ENCODE measurements around the gene MICAL2. TPM values are rescaled to one million over a fixed set of nuclear protein-coding genes. Genes with fewer than 3 reads are reported as not detected.

The MICAL2 gene
- total RNA-seq, 1 donor from 2014 or later, result 31.1 TPM

- no peak for DNase-seq (ENCODE audit: low spot score)
These were observed 110.7 kb downstream of the MICAL2 start for GRCh38 chr11:12221051-12221535.

DNA sequence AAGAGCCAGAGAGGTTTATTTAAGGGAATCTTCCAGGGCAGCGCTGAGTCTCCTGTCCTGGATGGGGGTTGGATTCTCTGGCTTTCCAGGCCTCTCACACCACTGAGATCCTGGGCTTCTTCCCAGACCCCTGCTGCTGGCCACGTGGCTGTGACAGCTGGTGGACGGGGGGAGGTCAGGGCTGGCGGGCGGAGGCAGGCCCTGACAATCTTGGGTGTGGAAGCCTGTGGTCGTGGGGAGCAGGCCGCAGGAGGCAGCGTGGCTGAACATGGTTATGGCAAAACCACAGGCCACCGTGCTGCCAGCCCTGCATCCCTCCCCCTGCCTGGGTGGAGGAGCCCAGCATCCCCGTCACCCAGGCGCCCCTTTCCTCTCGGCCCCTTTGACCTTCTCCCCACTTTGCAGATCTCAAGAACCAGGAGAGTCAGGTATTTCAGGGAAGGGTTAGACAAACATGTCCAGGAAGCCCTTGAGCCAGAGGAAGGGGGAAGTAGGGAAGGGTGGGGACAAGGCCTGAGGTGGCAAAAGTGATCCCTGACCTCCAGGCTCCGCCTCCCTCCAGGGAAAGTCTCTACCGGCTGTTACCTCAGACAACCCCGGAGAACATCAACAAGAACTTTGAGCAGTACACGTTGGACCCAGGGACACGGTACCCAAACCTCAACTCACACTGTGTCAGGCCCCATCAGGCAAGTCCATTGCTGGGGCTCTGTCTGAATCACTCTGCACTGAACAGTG, 111.8 kb downstream of the MICAL2 start:
- DNase-seq (ENCODE audit: low spot score), result no peak

- no peak for DNase-seq (ENCODE audit: low spot score)
These were observed 113.6 kb downstream of the MICAL2 start for GRCh38 chr11:12223771-12224536.

DNA sequence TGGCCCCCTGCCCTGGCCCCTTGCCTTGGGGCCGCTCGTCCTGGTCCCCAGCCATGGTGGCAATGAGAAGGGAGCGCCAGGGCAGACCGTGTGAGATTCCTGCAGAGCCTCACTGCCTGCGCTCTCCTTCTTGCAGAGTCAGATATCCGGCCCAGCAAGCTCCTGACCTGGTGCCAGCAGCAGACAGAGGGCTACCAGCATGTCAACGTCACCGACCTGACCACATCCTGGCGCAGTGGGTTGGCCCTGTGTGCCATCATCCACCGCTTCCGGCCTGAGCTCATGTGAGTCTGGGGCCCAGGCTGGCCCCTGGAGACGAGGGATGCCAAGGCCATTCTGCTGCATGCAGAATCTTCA, 114.1 kb downstream of the MICAL2 start:
- DNase-seq (ENCODE audit: low spot score), result no peak

- DNase-seq (ENCODE audit: low spot score), result no peak
These were observed 114.8 kb downstream of the MICAL2 start for GRCh38 chr11:12225046-12225739.

GRCh38 chr11:12226093-12226492, 115.7 kb downstream of the MICAL2 start:
- DNase-seq (ENCODE audit: low spot score), result no peak

GRCh38 chr11:12229450-12230229, 119.2 kb downstream of the MICAL2 start:
- DNase-seq (ENCODE audit: low spot score), result no peak

DNA sequence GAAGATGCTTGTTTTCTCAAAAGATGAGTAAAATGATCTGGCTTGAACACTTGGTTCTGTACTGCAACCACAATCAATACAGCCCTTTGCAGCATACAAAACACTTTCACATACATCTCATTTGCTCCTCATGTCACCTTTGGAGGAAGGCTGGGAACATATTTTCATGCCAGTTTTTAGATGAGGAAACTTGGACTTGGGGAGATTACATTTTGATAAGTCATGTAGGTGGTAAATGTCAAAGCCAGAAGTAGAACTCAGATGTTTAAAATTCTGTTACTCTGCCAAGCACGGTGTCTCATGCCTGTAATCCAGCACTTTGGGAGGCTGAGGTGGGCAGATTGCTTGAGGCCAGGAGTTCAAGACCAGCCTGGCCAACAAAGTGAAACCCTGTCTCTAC, 121.8 kb downstream of the MICAL2 start:
- DNase-seq (ENCODE audit: low spot score), result no peak

DNA sequence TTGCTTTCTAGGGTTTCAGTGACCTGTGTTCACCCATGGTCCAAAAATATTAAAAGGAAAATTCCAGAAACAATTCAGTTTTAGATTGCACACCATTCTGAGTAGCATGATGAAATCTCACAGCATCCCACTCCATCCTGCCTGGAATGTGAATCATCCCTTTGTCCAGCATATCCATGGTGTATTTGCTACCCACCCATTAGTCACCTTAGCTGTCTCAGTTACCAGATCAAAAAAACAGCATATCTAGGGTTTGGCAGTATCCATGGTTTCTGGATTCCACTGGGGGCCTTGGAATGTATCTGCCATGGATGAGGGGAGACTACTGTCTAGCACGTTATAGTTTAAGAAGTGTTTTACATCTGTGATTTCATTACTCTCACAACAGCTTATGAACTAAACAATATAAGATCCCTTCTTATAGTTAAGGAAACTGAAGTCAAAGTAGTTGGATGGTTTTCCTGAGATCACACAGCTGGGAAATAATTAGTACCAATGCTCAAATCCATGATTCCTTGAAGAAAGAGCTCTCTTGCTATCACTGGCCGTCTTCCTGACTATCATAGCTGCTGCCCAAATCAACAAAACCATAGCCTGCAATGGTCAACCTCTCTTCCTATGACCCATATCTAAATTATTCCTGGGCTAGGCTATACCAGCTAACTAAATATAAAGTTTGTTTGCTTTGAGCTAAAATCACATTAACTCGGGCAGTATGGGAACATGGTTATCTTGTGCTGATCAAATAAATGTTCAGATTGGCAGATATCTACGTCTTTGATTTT, 122.6 kb downstream of the MICAL2 start:
- no peak for DNase-seq (ENCODE audit: low spot score)

DNA sequence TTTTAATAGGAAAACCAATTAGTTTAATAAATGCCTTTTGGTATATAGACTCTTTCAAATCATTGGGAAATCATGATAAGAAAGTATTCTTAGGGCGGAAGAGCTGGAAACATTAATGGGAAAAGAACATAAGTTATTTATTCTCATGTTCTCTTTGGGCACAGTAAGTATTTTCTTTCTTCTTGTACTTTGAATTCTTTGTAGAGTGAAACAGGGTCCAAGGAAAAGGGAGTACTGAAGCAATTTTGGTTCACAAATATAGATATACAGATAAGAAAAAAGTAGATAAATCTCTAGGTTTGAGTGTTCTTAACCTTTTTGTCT, 123.2 kb downstream of the MICAL2 start:
- no peak for DNase-seq (ENCODE audit: low spot score)

GRCh38 chr11:12234221-12234620, 123.8 kb downstream of the MICAL2 start:
- DNase-seq (ENCODE audit: low spot score), result no peak

DNA sequence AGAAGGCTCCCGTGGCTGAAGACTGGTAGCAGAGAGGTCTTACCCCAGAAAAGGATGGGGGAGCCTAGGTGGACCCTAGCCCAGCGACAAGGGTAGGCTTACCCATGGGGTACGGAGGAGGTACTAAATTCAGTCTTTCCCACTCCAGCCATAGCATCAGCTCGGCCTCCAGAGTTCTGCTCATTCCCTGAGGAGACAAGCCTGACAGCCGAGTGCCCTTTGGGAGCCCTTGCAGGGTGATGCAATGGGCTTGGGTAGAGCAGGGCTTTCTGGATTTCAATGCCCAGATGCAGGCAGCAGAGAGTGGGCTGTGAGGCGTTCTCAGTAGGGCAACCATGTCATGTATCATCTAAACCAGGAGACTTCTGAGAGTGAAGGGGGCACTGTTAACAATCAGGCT, 124.7 kb downstream of the MICAL2 start:
- no peak for DNase-seq (ENCODE audit: low spot score)

DNA sequence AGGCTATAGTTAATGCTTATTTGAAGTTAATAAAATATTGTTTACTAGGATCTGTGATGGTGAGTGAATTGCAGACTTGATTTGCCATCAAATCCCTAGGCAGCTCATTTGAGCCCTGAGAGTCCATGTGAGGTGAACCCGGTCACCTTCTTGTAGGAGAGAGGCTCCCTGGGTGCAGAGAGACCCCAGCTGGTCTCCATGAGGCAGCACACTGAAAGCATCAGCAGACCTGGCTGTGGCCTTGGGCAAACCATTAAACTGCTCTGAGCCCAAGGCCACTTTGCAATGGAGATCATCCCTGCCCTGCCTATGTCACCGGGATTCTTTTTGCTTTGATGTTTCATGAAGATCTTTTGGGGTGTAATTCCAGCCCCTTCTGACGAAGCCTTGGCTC, 125.2 kb downstream of the MICAL2 start:
- no peak for DNase-seq (ENCODE audit: low spot score)

DNA sequence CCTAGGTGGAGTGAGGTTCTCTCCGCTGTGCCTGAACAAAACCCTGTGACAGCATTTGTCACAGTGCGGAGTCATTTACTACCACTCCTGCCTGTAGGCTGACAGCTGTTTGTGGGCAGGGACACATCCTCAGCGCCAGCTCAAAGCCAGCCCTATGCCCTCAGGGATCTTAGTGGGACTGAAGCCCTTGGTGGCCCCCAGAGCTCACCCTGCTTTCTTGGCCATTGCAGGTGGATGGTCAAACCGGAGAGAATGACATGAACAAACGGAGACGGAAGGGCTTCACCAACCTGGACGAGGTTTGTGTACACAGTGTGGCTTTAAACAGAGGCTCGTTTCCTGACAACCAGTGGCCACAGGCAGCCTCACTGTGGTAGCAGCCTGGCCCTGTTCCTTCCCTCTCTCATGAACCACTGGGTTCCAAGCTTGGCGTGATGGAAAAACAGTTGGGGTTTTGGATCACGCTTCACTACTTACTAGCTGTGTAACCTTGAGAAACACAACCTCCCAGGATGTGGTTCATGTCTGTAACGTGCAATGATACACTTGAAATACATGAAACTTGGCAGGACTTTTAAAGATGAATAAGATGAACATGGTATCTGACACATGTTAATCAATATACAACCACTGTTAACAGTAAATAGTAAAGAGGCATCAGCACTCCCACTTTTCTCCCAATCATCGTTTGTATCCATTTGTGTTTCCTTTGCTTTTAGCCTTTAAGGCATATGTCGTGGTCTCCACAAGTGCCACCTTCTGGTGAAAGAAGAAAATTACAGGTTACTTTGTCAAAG, 125.8 kb downstream of the MICAL2 start:
- DNase-seq (ENCODE audit: low spot score), result no peak

GRCh38 chr11:12236744-12237101, 126.3 kb downstream of the MICAL2 start:
- no peak for DNase-seq (ENCODE audit: low spot score)

GRCh38 chr11:12237381-12237784, 127.0 kb downstream of the MICAL2 start:
- no peak for DNase-seq (ENCODE audit: low spot score)

- no peak for DNase-seq (ENCODE audit: low spot score)
These were observed 128.0 kb downstream of the MICAL2 start for GRCh38 chr11:12238420-12238819.

DNA sequence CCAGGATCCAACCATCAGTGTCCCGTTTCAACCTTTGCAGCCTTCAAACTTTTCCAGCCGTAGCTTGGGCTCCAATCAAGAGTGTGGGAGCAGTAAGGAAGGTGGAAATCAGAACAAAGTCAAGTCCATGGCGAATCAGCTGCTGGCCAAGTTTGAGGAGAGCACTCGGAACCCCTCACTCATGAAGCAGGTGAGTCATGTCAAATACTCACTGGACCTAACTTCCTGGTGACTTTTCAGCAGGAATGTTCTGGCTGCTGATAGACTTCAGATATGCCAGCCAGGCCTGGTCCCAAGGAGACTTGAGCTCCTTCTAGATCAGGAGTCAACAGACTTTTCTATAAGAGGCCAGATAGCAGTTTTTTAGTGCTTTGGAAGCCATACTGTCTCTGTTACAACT, 129.0 kb downstream of the MICAL2 start:
- DNase-seq (ENCODE audit: low spot score), result no peak

- no peak for DNase-seq (ENCODE audit: low spot score)
These were observed 129.5 kb downstream of the MICAL2 start for GRCh38 chr11:12239804-12240371.

- no peak for DNase-seq (ENCODE audit: low spot score)
These were observed 130.3 kb downstream of the MICAL2 start for GRCh38 chr11:12240677-12241076.

Measured in mesenteric fat pad (tissue), 1 donor.